Measurements from ENCODE around the gene DCDC2.

DNA sequence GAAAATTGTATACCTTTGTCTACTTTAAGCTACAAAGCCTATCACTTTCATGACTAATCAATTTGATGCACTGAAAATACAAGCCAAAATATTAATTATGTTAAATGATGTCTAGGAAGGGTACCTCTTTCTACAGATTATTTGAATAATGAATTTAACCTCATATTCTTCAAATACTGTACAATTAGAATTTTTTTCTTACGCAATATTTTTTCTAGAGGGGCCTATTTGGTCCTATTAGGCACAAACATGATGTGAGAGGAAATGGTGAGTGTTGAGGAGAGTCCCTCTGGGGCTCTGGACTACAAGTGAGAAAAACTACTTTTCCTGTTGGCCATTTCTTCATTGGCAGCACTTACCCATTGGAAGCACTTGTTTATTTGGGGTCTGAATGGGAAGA is 5.4 kb downstream of the DCDC2 start:
- TF ChIP-seq, protein P1, sequence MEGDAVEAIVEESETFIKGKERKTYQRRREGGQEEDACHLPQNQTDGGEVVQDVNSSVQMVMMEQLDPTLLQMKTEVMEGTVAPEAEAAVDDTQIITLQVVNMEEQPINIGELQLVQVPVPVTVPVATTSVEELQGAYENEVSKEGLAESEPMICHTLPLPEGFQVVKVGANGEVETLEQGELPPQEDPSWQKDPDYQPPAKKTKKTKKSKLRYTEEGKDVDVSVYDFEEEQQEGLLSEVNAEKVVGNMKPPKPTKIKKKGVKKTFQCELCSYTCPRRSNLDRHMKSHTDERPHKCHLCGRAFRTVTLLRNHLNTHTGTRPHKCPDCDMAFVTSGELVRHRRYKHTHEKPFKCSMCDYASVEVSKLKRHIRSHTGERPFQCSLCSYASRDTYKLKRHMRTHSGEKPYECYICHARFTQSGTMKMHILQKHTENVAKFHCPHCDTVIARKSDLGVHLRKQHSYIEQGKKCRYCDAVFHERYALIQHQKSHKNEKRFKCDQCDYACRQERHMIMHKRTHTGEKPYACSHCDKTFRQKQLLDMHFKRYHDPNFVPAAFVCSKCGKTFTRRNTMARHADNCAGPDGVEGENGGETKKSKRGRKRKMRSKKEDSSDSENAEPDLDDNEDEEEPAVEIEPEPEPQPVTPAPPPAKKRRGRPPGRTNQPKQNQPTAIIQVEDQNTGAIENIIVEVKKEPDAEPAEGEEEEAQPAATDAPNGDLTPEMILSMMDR (IDR thresholded peaks at IDR 0.05) = no peak
- TF ChIP-seq POLR2A (IDR thresholded peaks at IDR 0.05) (no peak), POLR2AphosphoS5 (IDR thresholded peaks at IDR 0.05) (no peak)
